MCF 10A (cell line): ENCODE results near the gene HTN1. TPM values are rescaled to one million over a fixed set of nuclear protein-coding genes. Genes with fewer than 3 reads are reported as not detected.
"Not testable (repeated sequence)": the region's sequence is repeated elsewhere in the genome, so short reads cannot be mapped to it uniquely, and the experiment has no call there.

Experiments
- BruUV-seq: library from RNA; stranded (reverse); fragments of 400-500 nt; replicated peaks from 2 replicates; lab custom pipeline; 2021; lab: Mats Ljungman, UMichigan
- CTCF ChIA-PET: fragments of 300-600 bp; sonication (Branson Sonifier 250); formaldehyde crosslinking; extraction: SDS; loops from one replicate; lab custom pipeline; 2021; ENCODE audit warnings: antibody characterized with exemption, inconsistent platforms; lab: Yijun Ruan, JAX
- POLR2A ChIA-PET: fragments of 300-600, 350-650 bp; sonication (Branson Sonifier 250); formaldehyde crosslinking; extraction: SDS; loops from one replicate; lab custom pipeline; 2020; ENCODE audit warnings: antibody characterized with exemption, inconsistent platforms; lab: Yijun Ruan, JAX
- DNase-seq: peaks from one replicate; pipeline ENCODE4 v3.0.0-alpha.2; 2018; ENCODE audit not compliant: unreplicated experiment
- H3K27ac Mint-ChIP-seq: one replicate; pipeline ENCODE4 v1.8.0; 2022; ENCODE audit warnings: mild to moderate bottlenecking, low read depth, mixed read lengths; ENCODE audit not compliant: unreplicated experiment
- H3K27me3 Mint-ChIP-seq: one replicate; pipeline ENCODE4 v1.8.0; 2022; ENCODE audit warnings: mixed read lengths; ENCODE audit not compliant: insufficient read depth, unreplicated experiment
- H3K36me3 Mint-ChIP-seq: one replicate; pipeline ENCODE4 v1.8.0; 2022; ENCODE audit warnings: mild to moderate bottlenecking, moderate library complexity, mixed read lengths; ENCODE audit not compliant: insufficient read depth, unreplicated experiment
- H3K4me1 Mint-ChIP-seq: one replicate; pipeline ENCODE4 v1.8.0; 2022; ENCODE audit warnings: mixed read lengths; ENCODE audit not compliant: insufficient read depth, unreplicated experiment
- H3K4me3 Mint-ChIP-seq: one replicate; pipeline ENCODE4 v1.8.0; 2022; ENCODE audit warnings: mild to moderate bottlenecking, moderate library complexity, mixed read lengths; ENCODE audit not compliant: unreplicated experiment
- H3K9me3 Mint-ChIP-seq: one replicate; pipeline ENCODE4 v1.8.0; 2022; ENCODE audit warnings: mixed read lengths; ENCODE audit not compliant: unreplicated experiment
- CTCF ChIP-seq: fragments of 200-600 bp; IDR thresholded peaks from one replicate; pipeline ENCODE4 v1.8.0; 2022; ENCODE audit warnings: antibody characterized with exemption, mild to moderate bottlenecking; ENCODE audit not compliant: unreplicated experiment
- intact Hi-C: fragments of 100-400 bp; cut with micrococcal nuclease; formaldehyde crosslinking; loops from 2 replicates; pipeline ENCODE4 v1.14.1; 2022
- total RNA-seq: library from RNA; stranded (reverse); gene quantifications from 2 replicates; pipeline ENCODE4 v1.2.3, GENCODE V29; 2022

HTN1 gene
- total RNA-seq, 1 experiment from 2014 or later = not detected

GRCh38 chr4:70041652-70042286, 8.5 kb upstream of the HTN1 start:
- Mint-ChIP-seq H3K4me1 (no peaks in the 10 kb centered on the region), H3K4me3 (no peak overlapping the region), H3K9me3 (peaks cover 7% of the 10 kb centered on the region), H3K27ac (no peak overlapping the region), H3K27me3 (no peaks in the 10 kb centered on the region), H3K36me3 (no peaks in the 10 kb centered on the region)
- ChIA-PET CTCF (no interaction called here), POLR2A (no interaction called here)
- no TSS peak for BruUV-seq
- no peak for TF ChIP-seq CTCF
- no peak for DNase-seq
- intact Hi-C loops = no loop called here

GRCh38 chr4:70056534-70056933, 6.3 kb downstream of the HTN1 start:
- POLR2A ChIA-PET = interaction anchor here (0.7 kb wide), 1 partner anchor 20 kb away, joined by 3 read pairs; no protein-coding TSS in a partner anchor
- intact Hi-C loops, CTCF ChIA-PET, H3K27ac Mint-ChIP-seq, BruUV-seq, DNase-seq, H3K4me3 Mint-ChIP-seq, H3K36me3 Mint-ChIP-seq, H3K4me1 Mint-ChIP-seq: not testable (repeated sequence)
- Mint-ChIP-seq H3K9me3 (peaks cover 10% of the 10 kb centered on the region), H3K27me3 (peaks cover 46% of the 10 kb centered on the region)

GRCh38 chr4:70057651-70058050, 7.4 kb downstream of the HTN1 start:
- Mint-ChIP-seq H3K9me3 (peaks cover 10% of the 10 kb centered on the region), H3K27ac (no peak overlapping the region), H3K4me3 (no peak overlapping the region), H3K27me3 (peaks cover 34% of the 10 kb centered on the region), H3K36me3 (no peaks in the 10 kb centered on the region), H3K4me1 (no peaks in the 10 kb centered on the region)
- CTCF ChIA-PET = interaction anchor here (0.6 kb wide), 1 partner anchor 292 kb away, joined by 3 read pairs; no protein-coding TSS in a partner anchor
- intact Hi-C loops = no loop called here
- no peak for TF ChIP-seq CTCF
- no peak for DNase-seq
- BruUV-seq = no TSS peak
- POLR2A ChIA-PET = no interaction called here

- Mint-ChIP-seq H3K9me3 (peaks cover 10% of the 10 kb centered on the region), H3K4me3 (no peak overlapping the region), H3K4me1 (no peaks in the 10 kb centered on the region), H3K27ac (no peak overlapping the region), H3K36me3 (no peaks in the 10 kb centered on the region), H3K27me3 (peaks cover 31% of the 10 kb centered on the region)
- no TSS peak for BruUV-seq
- intact Hi-C loops = no loop called here
- ChIA-PET CTCF (no interaction called here), POLR2A (no interaction called here)
- no peak for DNase-seq
- no peak for TF ChIP-seq CTCF
Measured at GRCh38 chr4:70059149-70059548, 8.9 kb downstream of the HTN1 start.
